Kidney glomerular epithelial cell (primary cell): ENCODE measurements around the gene TTF2.
"Not testable (repeated sequence)": the region's sequence is repeated elsewhere in the genome, so short reads cannot be mapped to it uniquely, and the experiment has no call there.

ENCODE experiments used
- DNase-seq: peaks from one replicate; lab custom pipeline; 2025; lab: John Stamatoyannopoulos, UW

Gene TTF2

GRCh38 chr1:117093870-117094621 lies 33.9 kb downstream of the TTF2 start:
- peak; percentile 64 for DNase-seq

GRCh38 chr1:117094841-117095604 lies 34.9 kb downstream of the TTF2 start:
- peak; percentile 18 for DNase-seq

- DNase-seq = peak; percentile 0
Observed at GRCh38 chr1:117096951-117097408, 36.9 kb downstream of the TTF2 start.

- DNase-seq = peak; percentile 0
Observed at GRCh38 chr1:117097443-117097842, 37.3 kb downstream of the TTF2 start.

- no peak for DNase-seq
Observed at GRCh38 chr1:117098287-117098890, 38.3 kb downstream of the TTF2 start.

- no peak for DNase-seq
Observed at GRCh38 chr1:117101334-117101733, 41.2 kb downstream of the TTF2 start.

- DNase-seq = not testable (repeated sequence)
Observed at GRCh38 chr1:117101858-117102257, 41.7 kb downstream of the TTF2 start.

GRCh38 chr1:117104986-117105385 lies 44.9 kb downstream of the TTF2 start:
- no peak for DNase-seq

- no peak for DNase-seq
Observed at GRCh38 chr1:117105722-117106121, 45.6 kb downstream of the TTF2 start.

GRCh38 chr1:117106478-117106877 lies 46.4 kb downstream of the TTF2 start:
- DNase-seq = no peak

GRCh38 chr1:117107364-117107763 lies 47.2 kb downstream of the TTF2 start:
- DNase-seq = no peak

GRCh38 chr1:117110774-117111173 lies 50.6 kb downstream of the TTF2 start:
- peak; percentile 0 for DNase-seq

- no peak for DNase-seq
Observed at GRCh38 chr1:117112047-117112717, 52.1 kb downstream of the TTF2 start.

GRCh38 chr1:117113199-117113598 lies 53.1 kb downstream of the TTF2 start:
- DNase-seq = no peak

- no peak for DNase-seq
Observed at GRCh38 chr1:117114877-117115276, 54.8 kb downstream of the TTF2 start.

GRCh38 chr1:117116090-117116783 lies 56.1 kb downstream of the TTF2 start:
- no peak for DNase-seq

- no peak for DNase-seq
Observed at GRCh38 chr1:117116784-117117130, 56.6 kb downstream of the TTF2 start.

GRCh38 chr1:117117697-117118096 lies 57.6 kb downstream of the TTF2 start:
- no peak for DNase-seq

GRCh38 chr1:117118137-117118536 lies 58.0 kb downstream of the TTF2 start:
- no peak for DNase-seq

GRCh38 chr1:117119144-117119543 lies 59.0 kb downstream of the TTF2 start:
- not testable (repeated sequence) for DNase-seq

- DNase-seq = peak; percentile 42
Observed at GRCh38 chr1:117120774-117121588, 60.9 kb downstream of the TTF2 start.
